Measurements from ENCODE around the gene KMT2C. TPM values are rescaled to one million over a fixed set of nuclear protein-coding genes. Genes with fewer than 3 reads are reported as not detected.
"Not testable (repeated sequence)": the region's sequence is repeated elsewhere in the genome, so short reads cannot be mapped to it uniquely, and the experiment has no call there.

The KMT2C gene
- total RNA-seq, 5 donors from 2014 or later (not counting 1 experiment from before 2014, with no cell fraction given): 90.8 to 134 (median 116) TPM

DNA sequence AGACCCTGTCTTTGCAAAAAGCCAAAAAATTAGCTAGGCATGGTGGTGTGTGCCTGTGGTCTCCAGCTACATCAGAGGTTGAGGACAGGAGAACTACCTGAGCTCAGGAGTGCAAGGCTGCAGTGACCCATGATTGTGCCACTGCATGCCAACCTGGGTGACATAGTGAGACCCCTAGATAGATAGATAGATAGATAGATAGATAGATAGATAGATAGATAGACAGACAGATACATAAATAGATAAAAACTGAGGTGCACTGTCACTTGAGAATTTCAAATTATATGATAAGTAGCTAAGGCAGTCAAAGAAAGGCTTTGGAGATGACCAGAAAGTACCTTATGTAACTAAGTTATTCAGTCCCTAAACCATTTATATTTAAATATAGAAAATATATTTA is 231.4 kb downstream of the KMT2C start:
- H3K9me3 ChIP-seq; H3K27me3 Mint-ChIP-seq; H3K9me3 Mint-ChIP-seq; ATAC-seq (replicated peaks in 1 of 4); POLR2A ChIA-PET; H3K27me3 ChIP-seq (replicated peaks in 1 of 2; ENCODE audit: control insufficient read depth in 2 of 2, extremely low read depth in 1 of 2, insufficient read depth in 2 of 2, low read length in 1 of 2); H3K4me3 Mint-ChIP-seq; H3K27ac ChIP-seq (ENCODE audit: low read length); H3K4me1 Mint-ChIP-seq; DNase-seq; H3K4me3 ChIP-seq (ENCODE audit: control insufficient read depth in 1 of 2, extremely low read depth in 1 of 2, low read length in 1 of 2); H3K4me1 ChIP-seq (ENCODE audit: control insufficient read depth in 1 of 2, extremely low read depth in 1 of 2, insufficient read depth in 2 of 2, low read length in 2 of 2); H3K27ac Mint-ChIP-seq: not testable (repeated sequence)
- H3K36me3 Mint-ChIP-seq: peaks cover 43% of the 10 kb centered on the region
- CTCF ChIA-PET: interaction anchor here in 1 of 2 donors (0.7 kb wide), 1 partner anchor 9 kb away, joined by 3 read pairs; no protein-coding TSS in a partner anchor
- peaks cover 5 to 26% of the 10 kb centered on the region in 2 donors for H3K36me3 ChIP-seq (ENCODE audit: control insufficient read depth in 2 of 2, extremely low read depth in 1 of 2, insufficient read depth in 1 of 2, low read length in 1 of 2)

DNA sequence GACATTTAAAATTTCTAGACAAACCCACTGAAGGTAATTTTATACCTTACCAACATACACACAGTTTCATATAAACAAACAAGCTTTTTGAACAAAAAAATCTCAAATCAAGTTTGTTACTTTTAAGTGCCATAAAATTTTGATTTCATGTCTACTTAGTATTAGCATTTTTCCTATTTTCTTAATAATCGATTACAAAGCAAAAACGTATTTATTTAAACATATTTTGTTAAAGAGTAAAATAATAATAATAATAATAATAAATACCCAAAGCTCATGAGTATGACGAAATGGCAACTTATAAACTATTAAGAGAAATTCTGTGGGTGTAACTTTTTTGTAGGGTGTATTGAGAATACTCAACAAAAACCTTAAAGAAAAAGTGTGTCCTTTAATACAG is 232.7 kb downstream of the KMT2C start:
- POLR2A ChIA-PET: no interaction called here
- Histone ChIP-seq H3K4me3 (ENCODE audit: control insufficient read depth in 1 of 2, extremely low read depth in 1 of 2, low read length in 1 of 2) (no peak overlapping the region), H3K36me3 (ENCODE audit: control insufficient read depth in 2 of 2, extremely low read depth in 1 of 2, insufficient read depth in 1 of 2, low read length in 1 of 2) (peaks cover 5 to 33% of the 10 kb centered on the region in 2 donors), H3K27ac (ENCODE audit: low read length) (no peak overlapping the region), H3K27me3 (replicated peaks in 1 of 2; ENCODE audit: control insufficient read depth in 2 of 2, extremely low read depth in 1 of 2, insufficient read depth in 2 of 2, low read length in 1 of 2) (no peaks in the 10 kb centered on the region), H3K9me3 (no peaks in the 10 kb centered on the region), H3K4me1 (ENCODE audit: control insufficient read depth in 1 of 2, extremely low read depth in 1 of 2, insufficient read depth in 2 of 2, low read length in 2 of 2) (no peaks in the 10 kb centered on the region)
- Mint-ChIP-seq H3K4me1 (no peaks in the 10 kb centered on the region), H3K9me3 (no peaks in the 10 kb centered on the region), H3K4me3 (no peak overlapping the region), H3K36me3 (peaks cover 50% of the 10 kb centered on the region), H3K27me3 (no peaks in the 10 kb centered on the region), H3K27ac (no peak overlapping the region)
- DNase-seq: no peak
- no CpG with 5 or more reads among the region's 3 CpGs for WGBS (ENCODE audit: insufficient coverage)
- ATAC-seq (replicated peaks in 1 of 4): no peak
- CTCF ChIA-PET: no interaction called here

DNA sequence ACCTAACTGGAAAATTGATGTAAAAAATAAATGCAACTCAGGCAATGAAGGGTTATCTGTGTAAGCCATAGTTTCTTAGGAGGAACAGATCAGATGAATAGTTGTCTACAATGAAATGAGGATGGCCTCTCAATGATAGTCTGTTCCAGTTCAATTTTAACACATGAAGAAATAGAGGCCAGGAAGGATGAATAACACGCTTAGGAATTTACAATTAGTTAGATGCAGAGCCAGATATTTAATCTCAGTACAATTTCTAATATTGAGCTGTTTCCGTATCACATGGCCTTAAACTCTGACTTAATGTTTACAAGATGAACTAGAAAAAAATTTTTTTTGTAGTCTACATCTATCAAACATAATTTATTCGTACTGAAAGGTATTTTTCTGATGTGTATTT is 233.7 kb downstream of the KMT2C start:
- Mint-ChIP-seq H3K4me1 (no peaks in the 10 kb centered on the region), H3K27me3 (no peaks in the 10 kb centered on the region), H3K9me3 (no peaks in the 10 kb centered on the region), H3K4me3 (no peak overlapping the region), H3K36me3 (peaks cover 49% of the 10 kb centered on the region), H3K27ac (no peak overlapping the region)
- ATAC-seq (replicated peaks in 1 of 4) (no peak), DNase-seq (no peak)
- peaks cover 5 to 33% of the 10 kb centered on the region in 2 donors for H3K36me3 ChIP-seq (ENCODE audit: control insufficient read depth in 2 of 2, extremely low read depth in 1 of 2, insufficient read depth in 1 of 2, low read length in 1 of 2)
- no peaks in the 10 kb centered on the region for H3K27me3 ChIP-seq (replicated peaks in 1 of 2; ENCODE audit: control insufficient read depth in 2 of 2, extremely low read depth in 1 of 2, insufficient read depth in 2 of 2, low read length in 1 of 2)
- ChIA-PET POLR2A (no interaction called here), CTCF (no interaction called here)
- H3K27ac ChIP-seq (ENCODE audit: low read length): no peak overlapping the region
- no peaks in the 10 kb centered on the region for H3K9me3 ChIP-seq
- H3K4me1 ChIP-seq (ENCODE audit: control insufficient read depth in 1 of 2, extremely low read depth in 1 of 2, insufficient read depth in 2 of 2, low read length in 2 of 2): no peaks in the 10 kb centered on the region
- WGBS (ENCODE audit: insufficient coverage): no CpG with 5 or more reads among the region's 3 CpGs
- H3K4me3 ChIP-seq (ENCODE audit: control insufficient read depth in 1 of 2, extremely low read depth in 1 of 2, low read length in 1 of 2): no peak overlapping the region

DNA sequence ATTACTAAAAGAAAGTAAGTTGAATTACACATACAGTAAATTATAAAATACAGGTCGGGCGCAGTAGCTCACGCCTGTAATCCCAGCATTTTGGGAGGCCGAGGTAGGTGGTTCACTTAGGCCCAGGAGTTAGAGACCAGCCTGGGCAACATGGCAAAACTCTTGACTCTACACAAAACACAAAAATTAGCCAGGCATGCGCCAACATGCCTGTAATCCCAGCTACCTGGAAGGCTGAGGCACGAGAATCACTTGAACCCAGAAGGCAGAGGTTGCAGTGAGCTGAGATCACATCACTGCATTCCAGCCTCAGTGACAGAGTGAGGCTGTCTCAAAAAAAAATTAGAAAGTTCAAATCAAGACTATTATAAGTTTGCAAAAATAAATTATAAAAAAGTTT is 235.4 kb downstream of the KMT2C start:
- Histone ChIP-seq H3K27ac (ENCODE audit: low read length) (no peak overlapping the region), H3K36me3 (ENCODE audit: control insufficient read depth in 2 of 2, extremely low read depth in 1 of 2, insufficient read depth in 1 of 2, low read length in 1 of 2) (peaks cover 5 to 41% of the 10 kb centered on the region in 2 donors), H3K4me3 (ENCODE audit: control insufficient read depth in 1 of 2, extremely low read depth in 1 of 2, low read length in 1 of 2) (no peak overlapping the region), H3K27me3 (replicated peaks in 1 of 2; ENCODE audit: control insufficient read depth in 2 of 2, extremely low read depth in 1 of 2, insufficient read depth in 2 of 2, low read length in 1 of 2) (no peaks in the 10 kb centered on the region), H3K9me3 (no peaks in the 10 kb centered on the region), H3K4me1 (ENCODE audit: control insufficient read depth in 1 of 2, extremely low read depth in 1 of 2, insufficient read depth in 2 of 2, low read length in 2 of 2) (no peaks in the 10 kb centered on the region)
- ATAC-seq (replicated peaks in 1 of 4) (no peak), DNase-seq (no peak)
- H3K27ac Mint-ChIP-seq: no peak overlapping the region
- H3K36me3 Mint-ChIP-seq: peaks cover 56% of the 10 kb centered on the region
- WGBS (ENCODE audit: insufficient coverage): 100% methylated on average over 2 of the region's 6 CpGs
- peaks cover 0 to under 1% (median 0%) of the 10 kb centered on the region in 3 donors for H3K4me1 Mint-ChIP-seq
- no peaks in the 10 kb centered on the region for H3K27me3 Mint-ChIP-seq
- H3K9me3 Mint-ChIP-seq: no peaks in the 10 kb centered on the region
- ChIA-PET POLR2A (no interaction called here), CTCF (interaction anchor here in 1 of 2 donors (1.2 kb wide), 1 partner anchor 53 kb away, joined by 3 read pairs; no protein-coding TSS in a partner anchor)
- H3K4me3 Mint-ChIP-seq: no peak overlapping the region

DNA sequence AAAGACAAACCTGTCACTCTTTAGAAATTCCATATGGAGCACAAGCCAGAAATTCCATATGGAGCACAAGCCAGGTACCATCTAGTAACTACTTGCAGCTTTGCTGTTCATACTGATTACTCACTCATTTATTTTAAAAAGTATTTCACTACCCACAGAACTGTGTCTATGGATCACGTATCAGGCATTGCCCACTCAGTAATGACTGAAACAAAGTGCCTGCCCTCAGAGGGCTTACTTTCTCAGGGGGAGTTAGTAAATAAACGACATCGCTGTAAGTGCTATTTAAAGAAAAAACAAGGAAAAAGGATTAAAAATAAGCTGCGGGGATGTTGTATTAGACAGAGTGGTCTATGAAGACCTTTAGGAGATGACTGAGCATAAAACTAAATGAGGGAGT is 239.4 kb downstream of the KMT2C start:
- H3K36me3 ChIP-seq (ENCODE audit: control insufficient read depth in 2 of 2, extremely low read depth in 1 of 2, insufficient read depth in 1 of 2, low read length in 1 of 2): peaks cover 3 to 49% of the 10 kb centered on the region in 2 donors
- Mint-ChIP-seq H3K4me3 (no peak overlapping the region), H3K27ac (peak overlapping the region in 1 of 2 donors; percentile 48), H3K36me3 (peaks cover 61% of the 10 kb centered on the region), H3K27me3 (no peaks in the 10 kb centered on the region), H3K9me3 (no peaks in the 10 kb centered on the region), H3K4me1 (peaks cover 0 to 2% (median 0%) of the 10 kb centered on the region in 3 donors)
- no peaks in the 10 kb centered on the region for H3K27me3 ChIP-seq (replicated peaks in 1 of 2; ENCODE audit: control insufficient read depth in 2 of 2, extremely low read depth in 1 of 2, insufficient read depth in 2 of 2, low read length in 1 of 2)
- 100% methylated on average over 2 of the region's 4 CpGs for WGBS (ENCODE audit: insufficient coverage)
- ChIA-PET CTCF (no interaction called here), POLR2A (interaction anchor here in 1 of 2 donors (0.6 kb wide), 1 partner anchor 38 kb away, joined by 3 read pairs; no protein-coding TSS in a partner anchor)
- H3K4me1 ChIP-seq (ENCODE audit: control insufficient read depth in 1 of 2, extremely low read depth in 1 of 2, insufficient read depth in 2 of 2, low read length in 2 of 2): no peaks in the 10 kb centered on the region
- DNase-seq (no peak), ATAC-seq (replicated peaks in 1 of 4) (no peak)
- H3K4me3 ChIP-seq (ENCODE audit: control insufficient read depth in 1 of 2, extremely low read depth in 1 of 2, low read length in 1 of 2): no peak overlapping the region
- no peaks in the 10 kb centered on the region for H3K9me3 ChIP-seq
- H3K27ac ChIP-seq (ENCODE audit: low read length): no peak overlapping the region

DNA sequence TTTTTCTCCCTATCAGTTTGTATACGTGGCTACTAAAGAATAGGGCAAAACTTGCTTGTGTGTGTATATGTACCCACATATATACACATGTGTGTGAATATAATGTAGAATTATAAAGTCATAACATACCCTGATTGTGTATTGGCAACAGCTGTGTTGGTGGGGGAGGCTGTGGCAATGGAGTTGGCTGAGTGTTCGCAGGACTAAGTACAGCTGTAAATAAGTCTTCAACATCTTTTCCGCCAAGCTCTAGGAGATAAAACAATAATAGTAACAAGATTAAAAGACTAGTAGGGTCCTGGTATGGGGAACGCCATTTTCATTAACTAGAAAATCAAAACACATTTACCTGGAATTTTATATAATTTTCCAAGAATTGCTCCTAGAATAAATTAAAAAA is 241.9 kb downstream of the KMT2C start:
- H3K4me1 Mint-ChIP-seq: peaks cover 0 to 2% (median 0%) of the 10 kb centered on the region in 3 donors
- Histone ChIP-seq H3K27me3 (replicated peaks in 1 of 2; ENCODE audit: control insufficient read depth in 2 of 2, extremely low read depth in 1 of 2, insufficient read depth in 2 of 2, low read length in 1 of 2) (no peaks in the 10 kb centered on the region), H3K27ac (ENCODE audit: low read length) (no peak overlapping the region), H3K36me3 (ENCODE audit: control insufficient read depth in 2 of 2, extremely low read depth in 1 of 2, insufficient read depth in 1 of 2, low read length in 1 of 2) (peaks cover 3 to 65% of the 10 kb centered on the region in 2 donors), H3K9me3 (no peaks in the 10 kb centered on the region), H3K4me3 (ENCODE audit: control insufficient read depth in 1 of 2, extremely low read depth in 1 of 2, low read length in 1 of 2) (no peak overlapping the region), H3K4me1 (ENCODE audit: control insufficient read depth in 1 of 2, extremely low read depth in 1 of 2, insufficient read depth in 2 of 2, low read length in 2 of 2) (no peaks in the 10 kb centered on the region)
- WGBS (ENCODE audit: insufficient coverage): no CpG with 5 or more reads among the region's 4 CpGs
- H3K4me3 Mint-ChIP-seq: no peak overlapping the region
- ChIA-PET CTCF (no interaction called here), POLR2A (no interaction called here)
- peaks cover 70% of the 10 kb centered on the region for H3K36me3 Mint-ChIP-seq
- ATAC-seq (replicated peaks in 1 of 4): no peak
- no peaks in the 10 kb centered on the region for H3K9me3 Mint-ChIP-seq
- no peaks in the 10 kb centered on the region for H3K27me3 Mint-ChIP-seq
- DNase-seq: no peak
- H3K27ac Mint-ChIP-seq: no peak overlapping the region

DNA sequence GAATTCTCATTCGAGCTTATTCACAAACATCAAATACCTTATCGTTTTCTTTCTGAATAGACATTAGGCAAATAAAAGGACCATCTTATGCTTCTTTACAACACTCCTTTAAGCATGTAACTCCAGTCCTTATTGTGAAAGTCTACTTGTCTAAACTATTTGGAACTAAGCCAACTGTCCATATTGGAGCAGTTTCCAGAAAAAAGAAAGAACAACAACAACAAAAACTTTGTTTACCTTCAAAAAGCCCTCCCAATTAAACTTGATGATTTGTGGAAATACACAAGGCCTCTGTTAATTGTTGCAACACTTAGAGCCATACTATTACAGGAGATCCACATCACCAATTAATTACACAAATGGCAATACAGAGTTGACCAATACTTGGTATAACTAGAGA is 246.7 kb downstream of the KMT2C start:
- 100% methylated on average over 1 of the region's 2 CpGs for WGBS (ENCODE audit: insufficient coverage)
- no peak overlapping the region for H3K4me3 ChIP-seq (ENCODE audit: control insufficient read depth in 1 of 2, extremely low read depth in 1 of 2, low read length in 1 of 2)
- ChIA-PET POLR2A (interaction anchor here in 1 of 2 donors (0.6 kb wide), 1 partner anchor 1840 kb away, joined by 5 read pairs; no protein-coding TSS in a partner anchor), CTCF (interaction anchor here in 1 of 2 donors (0.9 kb wide), 1 partner anchor 10 kb away, joined by 3 read pairs; no protein-coding TSS in a partner anchor)
- DNase-seq: no peak
- no peaks in the 10 kb centered on the region for H3K9me3 Mint-ChIP-seq
- H3K9me3 ChIP-seq: no peaks in the 10 kb centered on the region
- peaks cover 65% of the 10 kb centered on the region for H3K36me3 Mint-ChIP-seq
- no peak overlapping the region for H3K4me3 Mint-ChIP-seq
- no peaks in the 10 kb centered on the region for H3K4me1 Mint-ChIP-seq
- H3K27ac ChIP-seq (ENCODE audit: low read length): no peak overlapping the region
- no peaks in the 10 kb centered on the region for H3K4me1 ChIP-seq (ENCODE audit: control insufficient read depth in 1 of 2, extremely low read depth in 1 of 2, insufficient read depth in 2 of 2, low read length in 2 of 2)
- H3K27me3 Mint-ChIP-seq: no peaks in the 10 kb centered on the region
- no peak for ATAC-seq (replicated peaks in 1 of 4)
- no peaks in the 10 kb centered on the region for H3K27me3 ChIP-seq (replicated peaks in 1 of 2; ENCODE audit: control insufficient read depth in 2 of 2, extremely low read depth in 1 of 2, insufficient read depth in 2 of 2, low read length in 1 of 2)
- H3K27ac Mint-ChIP-seq: no peak overlapping the region
- peaks cover 6 to 75% of the 10 kb centered on the region in 2 donors for H3K36me3 ChIP-seq (ENCODE audit: control insufficient read depth in 2 of 2, extremely low read depth in 1 of 2, insufficient read depth in 1 of 2, low read length in 1 of 2)

All from T-cell (primary cell).